H1 (cell line): ENCODE measurements around the gene PHEX. TPM values are rescaled to one million over a fixed set of nuclear protein-coding genes. Genes with fewer than 3 reads are reported as not detected.

Experiments used
- CTCF ChIA-PET: fragments of 300-600 bp; sonication (Branson Sonifier 250); formaldehyde crosslinking; loops from one replicate; lab custom pipeline; 2021; ENCODE audit not compliant: partially characterized antibody; lab: Charles Lee
- POLR2A ChIA-PET: fragments of 300-600 bp; sonication (Branson Sonifier 250); formaldehyde crosslinking; loops from one replicate; lab custom pipeline; 2021; ENCODE audit warnings: inconsistent platforms; ENCODE audit not compliant: partially characterized antibody; lab: Charles Lee
- DNase-seq, 2 experiments: peaks; one replicate each; pipeline versions ENCODE4 v3.0.0 to v3.0.0-alpha.2; 2010 to 2022; ENCODE audit warnings: low spot score in 2 of 2, low read depth in 1 of 2, mixed read lengths in 1 of 2
- FAIRE-seq: peaks from 2 replicates; lab custom pipeline; 2011; peaks lifted over from hg19 to GRCh38; lab: Jason Lieb, UNC
- H2AFZ ChIP-seq: 2 replicates; pipeline ENCODE4 v1.8.1; 2012; ENCODE audit warnings: low read length, inconsistent platforms
- H2AK5ac ChIP-seq: 2 replicates; pipeline ENCODE4 v1.6.1; 2013; ENCODE audit warnings: low read depth, low read length
- H2BK120ac ChIP-seq: replicated peaks from 2 replicates; pipeline ENCODE3; 2013; ENCODE audit warnings: low read depth, low read length, inconsistent platforms
- H2BK12ac ChIP-seq: 2 replicates; pipeline ENCODE4 v1.6.1; 2013; ENCODE audit warnings: low read depth, low read length
- H2BK15ac ChIP-seq: 2 replicates; pipeline ENCODE4 v1.6.1; 2013; ENCODE audit warnings: low read length
- H2BK20ac ChIP-seq: 2 replicates; pipeline ENCODE4 v1.6.1; 2013; ENCODE audit warnings: low read length
- H2BK5ac ChIP-seq: 2 replicates; pipeline ENCODE4 v1.6.1; 2013; ENCODE audit warnings: low read depth, low read length
- H3K14ac ChIP-seq: 2 replicates; pipeline ENCODE4 v1.6.1; 2013; ENCODE audit warnings: inconsistent platforms; ENCODE audit not compliant: insufficient read length
- H3K18ac ChIP-seq: 2 replicates; pipeline ENCODE4 v1.6.1; 2013; ENCODE audit warnings: low read length; ENCODE audit errors: extremely low read depth
- H3K23ac ChIP-seq: 2 replicates; pipeline ENCODE4 v1.6.1; 2013; ENCODE audit warnings: inconsistent platforms; ENCODE audit not compliant: insufficient read length
- H3K23me2 ChIP-seq: 2 replicates; pipeline ENCODE4 v1.6.1; 2013; ENCODE audit warnings: low read depth, low read length
- H3K27ac ChIP-seq: 2 replicates; pipeline ENCODE4 v1.6.1; 2011; ENCODE audit warnings: low read depth, low read length, inconsistent platforms
- H3K27me3 ChIP-seq, 4 experiments: replicated peaks in 1 of 4; 1 replicate in 1 of 4; 2 replicates in 3 of 4; pipeline versions ENCODE4 v1.6.1 to v1.8.1; 2011 to 2013; ENCODE audit warnings: low read length in 3 of 4, mild to moderate bottlenecking in 3 of 4, inconsistent platforms in 2 of 4, mixed read lengths in 2 of 4, moderate library complexity in 1 of 4; ENCODE audit not compliant: control insufficient read depth in 3 of 4, insufficient read depth in 3 of 4; ENCODE audit errors: extremely low read depth in 1 of 4
- H3K36me3 ChIP-seq, 4 experiments: 2 replicates each; pipeline versions ENCODE4 v1.6.1 to v1.8.1; 2011 to 2013; ENCODE audit warnings: mild to moderate bottlenecking in 4 of 4, low read length in 3 of 4, moderate library complexity in 2 of 4, control low read depth in 1 of 4, inconsistent platforms in 1 of 4; ENCODE audit not compliant: insufficient read depth in 4 of 4, control insufficient read depth in 2 of 4
- H3K4ac ChIP-seq: replicated peaks from 2 replicates; pipeline ENCODE3; 2013; ENCODE audit warnings: low read length, low read depth, mixed read lengths, inconsistent platforms; ENCODE audit not compliant: insufficient read length
- H3K4me1 ChIP-seq, 4 experiments: replicated peaks in 1 of 4; 1 replicate in 1 of 4; 2 replicates in 3 of 4; pipeline versions ENCODE4 v1.6.1 to v1.8.1; 2011 to 2013; ENCODE audit warnings: low read length in 3 of 4, inconsistent platforms in 2 of 4, mixed read lengths in 1 of 4; ENCODE audit not compliant: insufficient read depth in 4 of 4, control insufficient read depth in 3 of 4
- H3K4me2 ChIP-seq, 2 experiments: 2 replicates each; pipeline versions ENCODE4 v1.6.1 to v1.8.1; 2011 to 2013; ENCODE audit warnings: low read depth in 2 of 2, low read length in 2 of 2, control low read depth in 1 of 2, inconsistent platforms in 1 of 2, mild to moderate bottlenecking in 1 of 2; ENCODE audit not compliant: insufficient read depth in 1 of 2
- H3K4me3 ChIP-seq, 4 experiments: fragments of 200-600, 300-600 bp in 1 of 4; sonication (generic), shearing (Covaris generic), sonication (Bioruptor Twin) in 1 of 4; 2 replicates each; pipeline versions ENCODE4 v1.5.1 to v1.8.1; 2011 to 2016; ENCODE audit warnings: low read length in 4 of 4, low read depth in 3 of 4, control low read depth in 2 of 4, inconsistent platforms in 2 of 4, mild to moderate bottlenecking in 2 of 4, mixed read lengths in 1 of 4, moderate library complexity in 1 of 4; ENCODE audit not compliant: insufficient read depth in 2 of 4; ENCODE audit errors: extremely low read depth in 1 of 4
- H3K56ac ChIP-seq: replicated peaks from 2 replicates; pipeline ENCODE3; 2013; ENCODE audit warnings: low read depth, mild to moderate bottlenecking, mixed read lengths, low read length, inconsistent platforms; ENCODE audit not compliant: insufficient read length
- H3K79me1 ChIP-seq: 2 replicates; pipeline ENCODE4 v1.6.1; 2013; ENCODE audit warnings: low read depth, low read length, control low read depth
- H3K79me2 ChIP-seq, 2 experiments: 2 replicates each; pipeline versions ENCODE4 v1.6.1 to v1.8.1; 2012 to 2013; ENCODE audit warnings: low read length in 2 of 2, mild to moderate bottlenecking in 2 of 2, inconsistent platforms in 1 of 2; ENCODE audit not compliant: insufficient read depth in 2 of 2, control insufficient read depth in 1 of 2
- H3K9ac ChIP-seq, 4 experiments: replicated peaks in 1 of 4; 1 replicate in 1 of 4; 2 replicates in 3 of 4; pipeline versions ENCODE4 v1.6.1 to v1.8.1; 2011 to 2013; ENCODE audit warnings: low read depth in 3 of 4, low read length in 3 of 4, control low read depth in 2 of 4, mild to moderate bottlenecking in 2 of 4, moderate library complexity in 2 of 4, inconsistent platforms in 1 of 4; ENCODE audit errors: extremely low read depth in 1 of 4
- H3K9me3 ChIP-seq, 2 experiments: 2 replicates each; pipeline versions ENCODE4 v1.6.1 to v1.8.1; 2012 to 2013; ENCODE audit warnings: mild to moderate bottlenecking in 2 of 2, moderate library complexity in 2 of 2, control low read depth in 1 of 2, inconsistent platforms in 1 of 2, low read depth in 1 of 2, low read length in 1 of 2, mixed read lengths in 1 of 2; ENCODE audit not compliant: insufficient read depth in 2 of 2
- H4K20me1 ChIP-seq, 2 experiments: replicated peaks in 1 of 2; 2 replicates each; pipeline versions ENCODE3 to v1.8.1; 2011 to 2013; ENCODE audit warnings: inconsistent platforms in 2 of 2, low read length in 2 of 2, mild to moderate bottlenecking in 1 of 2; ENCODE audit not compliant: insufficient read depth in 2 of 2, control insufficient read depth in 1 of 2
- H4K5ac ChIP-seq: 2 replicates; pipeline ENCODE4 v1.6.1; 2013; ENCODE audit warnings: low read length, low read depth, mixed read lengths, inconsistent platforms; ENCODE audit not compliant: insufficient read length
- H4K8ac ChIP-seq: 2 replicates; pipeline ENCODE4 v1.8.0; 2013; ENCODE audit warnings: mild to moderate bottlenecking, moderate library complexity, low read length, inconsistent platforms; ENCODE audit not compliant: insufficient read depth; ENCODE audit errors: extremely low read depth
- H4K91ac ChIP-seq: replicated peaks from 2 replicates; pipeline ENCODE3; 2013; ENCODE audit warnings: low read length, mixed read lengths, inconsistent platforms; ENCODE audit not compliant: insufficient read length
- JUND ChIP-seq: IDR thresholded peaks from 2 replicates; pipeline ENCODE4 v1.6.1; 2011; ENCODE audit warnings: mild to moderate bottlenecking, improper control_type of control experiment, low read length
- RNF2 ChIP-seq: fragments of 200-900, 300-1000 bp; sonication (generic); IDR thresholded peaks from 2 replicates; pipeline ENCODE4 v1.7.1; 2016; ENCODE audit warnings: borderline replicate concordance, low read depth, mild to moderate bottlenecking, antibody characterized with exemption, low read length; ENCODE audit not compliant: poor library complexity, severe bottlenecking; ENCODE audit errors: missing control alignments
- SIRT6 ChIP-seq: IDR thresholded peaks from one replicate; pipeline ENCODE4 v1.7.1; 2012; ENCODE audit warnings: low read length, inconsistent platforms
- YY1 ChIP-seq: IDR thresholded peaks from 2 replicates; pipeline ENCODE4 v1.6.1; 2011; ENCODE audit warnings: low read depth, mild to moderate bottlenecking, low read length
- WGBS, 2 experiments: shearing (Covaris generic) in 1 of 2; methylation state at CpG; one replicate each; pipeline versions ENCODE4 v1.1.6 to v1.1.7; 2013 to 2015; ENCODE audit warnings: low lambda C conversion rate in 2 of 2, mixed read lengths in 2 of 2, inconsistent platforms in 1 of 2, low coverage in 1 of 2, missing lambda C conversion rate in 1 of 2; ENCODE audit not compliant: insufficient replicate concordance in 2 of 2, insufficient coverage in 1 of 2, insufficient read length in 1 of 2; ENCODE audit errors: extremely low coverage in 1 of 2, missing lambda C conversion rate in 1 of 2; 5-methylcytosine and 5-hydroxymethylcytosine counted together
- polyA plus RNA-seq, 7 experiments: library from polyadenylated mRNA; depleted of rRNA in 3 of 7; stranded (reverse) in 5 of 7; unstranded in 2 of 7; fragments of >200 nt in 5 of 7; fragments of 200-250 nt in 2 of 7; gene quantifications; 1 replicate in 5 of 7; 2 replicates in 1 of 7; 4 replicates in 1 of 7; pipeline versions ENCODE4 v1.2.1 to v1.2.3, GENCODE V29; 2011 to 2013; ENCODE audit warnings: missing spikeins in 2 of 7, mixed read lengths in 2 of 7
- total RNA-seq: library from RNA; stranded (reverse); fragmentation: NEBNext Ultra II Directional; extraction: Animal tissue kit (Norgen Biotek cat#: 25700); gene quantifications from 2 replicates; pipeline ENCODE4 v1.2.1, GENCODE V29; 2021

The PHEX gene
- total and polyA plus RNA-seq, 2 of the 8 experiments (the other 6 are each of a cell fraction or from before 2014, with no cell fraction given): 0.03 to 0.11 TPM

DNA sequence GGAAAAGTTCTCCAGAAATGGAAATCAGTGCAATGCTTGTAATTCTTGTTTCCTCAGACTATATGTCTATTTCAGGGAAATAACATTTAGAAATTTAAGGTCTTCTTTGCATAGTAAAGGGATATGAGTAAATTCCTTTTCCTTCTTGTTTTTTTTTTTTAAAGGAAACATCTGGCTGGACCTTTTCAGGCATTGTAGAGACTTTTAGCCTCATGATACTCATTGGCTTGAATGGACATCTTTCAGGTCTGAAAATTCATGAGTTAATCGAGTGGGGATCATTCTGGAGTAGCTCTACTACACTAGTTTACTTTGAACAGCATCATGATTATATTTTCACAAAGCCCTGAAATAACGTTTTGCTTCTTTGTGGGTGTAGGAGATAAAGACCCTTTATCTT is 152.0 kb downstream of the PHEX start:
- no peaks in the 10 kb centered on the region for H3K9me3 ChIP-seq
- no peaks in the 10 kb centered on the region for H3K4me1 ChIP-seq
- H3K23me2 ChIP-seq: no peaks in the 10 kb centered on the region
- no peak overlapping the region for H3K4me3 ChIP-seq
- FAIRE-seq: no peak
- H3K79me1 ChIP-seq: no peaks in the 10 kb centered on the region
- H2BK5ac ChIP-seq: no peak overlapping the region
- no peaks in the 10 kb centered on the region for H3K79me2 ChIP-seq
- H3K18ac ChIP-seq: no peak overlapping the region
- no peak overlapping the region for H2BK15ac ChIP-seq
- no peak overlapping the region for H4K91ac ChIP-seq
- no peak overlapping the region for H4K8ac ChIP-seq
- H3K14ac ChIP-seq: no peak overlapping the region
- no peaks in the 10 kb centered on the region for H3K27me3 ChIP-seq
- CTCF ChIA-PET: interaction anchor here (0.7 kb wide), 2 partner anchors 9 to 197 kb away, joined by 3 to 4 read pairs; no protein-coding TSS in a partner anchor
- no peak overlapping the region for H3K4me2 ChIP-seq
- TF ChIP-seq RNF2 (no peak), JUND (no peak), YY1 (no peak), SIRT6 (no peak)
- TF ChIP-seq, all 59 proteins: peak for 0
- no peaks in the 10 kb centered on the region for H4K20me1 ChIP-seq
- DNase-seq: no peak
- H3K4ac ChIP-seq: no peak overlapping the region
- no peak overlapping the region for H2BK120ac ChIP-seq
- H3K27ac ChIP-seq: no peak overlapping the region
- no peaks in the 10 kb centered on the region for H3K36me3 ChIP-seq
- no peak overlapping the region for H3K23ac ChIP-seq
- H2BK20ac ChIP-seq: no peak overlapping the region
- H2BK12ac ChIP-seq: no peak overlapping the region
- H4K5ac ChIP-seq: no peak overlapping the region
- no peak overlapping the region for H2AK5ac ChIP-seq
- no peak overlapping the region for H3K9ac ChIP-seq
- whole genome bisulfite sequencing, 2 experiments: 100% methylated on average over 2 of the region's 2 CpGs; no CpG with 5 or more reads in 1 of the 2 experiments
- no peak overlapping the region for H3K56ac ChIP-seq
- no peak overlapping the region for H2AFZ ChIP-seq
- POLR2A ChIA-PET: no interaction called here
